HCT116 (cell line): ENCODE results near the gene ABL1. TPM values are rescaled to one million over a fixed set of nuclear protein-coding genes. Genes with fewer than 3 reads are reported as not detected.

ENCODE experiments used
- ATAC-seq: fragments of 200-7000 bp; cut with Tn5 transposase; 2 replicates; pipeline ENCODE4 v1.9.1; 2020; ENCODE audit warnings: mild to moderate bottlenecking, moderate library complexity
- BruUV-seq: library from RNA; stranded (reverse); fragments of 400-500 nt; replicated peaks from 2 replicates; lab custom pipeline; 2021; lab: Mats Ljungman, UMichigan
- CTCF ChIA-PET: fragments of 300-600 bp; sonication (Branson Sonifier 250); formaldehyde crosslinking; loops from one replicate; lab custom pipeline; 2021; ENCODE audit warnings: antibody characterized with exemption; lab: Charles Lee
- POLR2A ChIA-PET: fragments of 300-600, 350-600 bp; sonication (Branson Sonifier 250); formaldehyde crosslinking; loops from one replicate; lab custom pipeline; 2021; ENCODE audit warnings: antibody characterized with exemption; lab: Charles Lee
- RAD21 ChIA-PET, 2 experiments: fragments of 300-600 bp; sonication (Branson Sonifier 250); formaldehyde crosslinking; loops; one replicate each; lab custom pipeline; 2023; ENCODE audit warnings: low total read pairs in 2 of 2; ENCODE audit not compliant: uncharacterized antibody in 2 of 2, unreplicated experiment in 2 of 2, low non-redundant PET in 1 of 2; lab: Charles Lee
- DNase-seq: peaks from one replicate; pipeline ENCODE4 v3.0.0-alpha.2; 2010; ENCODE audit warnings: low read depth, low spot score
- H2AFZ ChIP-seq: fragments of 200-600 bp; shearing (Covaris generic), sonication (generic); 2 replicates; pipeline ENCODE4 v1.6.1; 2017; ENCODE audit warnings: low read depth, mixed run types, mixed read lengths, antibody characterized with exemption, low read length; ENCODE audit not compliant: poor library complexity, severe bottlenecking
- H3K27ac ChIP-seq: 2 replicates; pipeline ENCODE4 v1.5.1; 2012; ENCODE audit warnings: low read depth, low read length
- H3K27me3 ChIP-seq: fragments of 200-600 bp; sonication (generic); 2 replicates; pipeline ENCODE4 v1.6.1; 2016; ENCODE audit warnings: mixed run types, low read length, mixed read lengths; ENCODE audit not compliant: insufficient read depth
- H3K36me3 ChIP-seq, 2 experiments: fragments of 200-500 bp in 1 of 2; fragments of 200-600 bp in 1 of 2; sonication (Bioruptor generic) in 1 of 2; sonication (generic) in 1 of 2; 2 replicates each; pipeline versions ENCODE4 v1.5.1 to v1.6.1; 2014 to 2016; ENCODE audit warnings: low read length in 2 of 2, inconsistent platforms in 1 of 2, mixed read lengths in 1 of 2, mixed run types in 1 of 2; ENCODE audit not compliant: insufficient read depth in 2 of 2, control insufficient read depth in 1 of 2
- H3K4me1 ChIP-seq, 2 experiments: fragments of 200-600 bp in 1 of 2; sonication (generic) in 1 of 2; 2 replicates each; pipeline versions ENCODE4 v1.5.1 to v1.6.1; 2012 to 2017; ENCODE audit warnings: low read length in 2 of 2, inconsistent platforms in 1 of 2, mild to moderate bottlenecking in 1 of 2, mixed read lengths in 1 of 2, mixed run types in 1 of 2, moderate library complexity in 1 of 2; ENCODE audit not compliant: insufficient read depth in 2 of 2, control insufficient read depth in 1 of 2
- H3K4me2 ChIP-seq: fragments of 200-600 bp; sonication (generic); 2 replicates; pipeline ENCODE4 v1.6.1; 2017; ENCODE audit warnings: mixed run types, low read length, mixed read lengths
- H3K4me3 ChIP-seq, 2 experiments: fragments of 200-600 bp in 1 of 2; sonication (generic) in 1 of 2; replicated peaks in 1 of 2; 2 replicates each; pipeline ENCODE4 v1.5.1; 2011 to 2016; ENCODE audit warnings: low read length in 2 of 2, control low read depth in 1 of 2, low read depth in 1 of 2, mild to moderate bottlenecking in 1 of 2, mixed read lengths in 1 of 2, mixed run types in 1 of 2
- H3K79me2 ChIP-seq: fragments of 200-600 bp; sonication (generic); 2 replicates; pipeline ENCODE4 v1.6.1; 2017; ENCODE audit warnings: mild to moderate bottlenecking, mixed run types, low read length, moderate library complexity, mixed read lengths; ENCODE audit not compliant: insufficient read depth
- H3K9ac ChIP-seq: fragments of 200-600 bp; sonication (generic); 2 replicates; pipeline ENCODE4 v1.6.1; 2016; ENCODE audit warnings: low read length, mixed read lengths
- H3K9me2 ChIP-seq: fragments of 200-600 bp; sonication (generic), shearing (Covaris generic); 2 replicates; pipeline ENCODE4 v1.6.1; 2017; ENCODE audit warnings: mixed run types, mild to moderate bottlenecking, moderate library complexity; ENCODE audit not compliant: insufficient read depth
- H3K9me3 ChIP-seq, 2 experiments: fragments of 200-500 bp in 1 of 2; fragments of 200-600 bp in 1 of 2; sonication (Bioruptor generic) in 1 of 2; sonication (generic) in 1 of 2; 2 replicates each; pipeline ENCODE4 v1.6.1; 2014 to 2017; ENCODE audit warnings: low read length in 2 of 2, mixed read lengths in 2 of 2, inconsistent platforms in 1 of 2, low read depth in 1 of 2, mild to moderate bottlenecking in 1 of 2, mixed run types in 1 of 2, moderate library complexity in 1 of 2; ENCODE audit not compliant: control insufficient read depth in 1 of 2, insufficient read depth in 1 of 2
- H4K20me1 ChIP-seq: fragments of 200-600 bp; sonication (generic), shearing (Covaris generic); 2 replicates; pipeline ENCODE4 v1.6.1; 2017; ENCODE audit warnings: mixed run types, mild to moderate bottlenecking, moderate library complexity; ENCODE audit not compliant: insufficient read depth
- CEBPB ChIP-seq: IDR thresholded peaks from 2 replicates; pipeline ENCODE4 v1.6.1; 2012; ENCODE audit warnings: low read depth
- EGR1 ChIP-seq: IDR thresholded peaks from 2 replicates; pipeline ENCODE4 v1.6.1; 2012; ENCODE audit warnings: low read depth
- ELF1 ChIP-seq: IDR thresholded peaks from 2 replicates; pipeline ENCODE4 v1.6.1; 2012; ENCODE audit warnings: low read depth, borderline replicate concordance
- EZH2 ChIP-seq: fragments of 200-600 bp; sonication (generic); IDR thresholded peaks from 2 replicates; pipeline ENCODE4 v1.6.1; 2017; ENCODE audit warnings: antibody characterized with exemption, mixed run types
- EZH2phosphoT487 ChIP-seq: fragments of 200-600 bp; IDR thresholded peaks from 2 replicates; pipeline ENCODE4 v1.6.1; 2018; ENCODE audit warnings: antibody characterized with exemption, borderline replicate concordance
- JUND ChIP-seq: IDR thresholded peaks from 2 replicates; pipeline ENCODE4 v1.6.1; 2012
- POLR2A ChIP-seq: IDR thresholded peaks from 2 replicates; pipeline ENCODE4 v1.7.0; 2011; ENCODE audit warnings: borderline replicate concordance; ENCODE audit not compliant: insufficient read depth, insufficient read length; ENCODE audit errors: extremely low read depth
- SIN3A ChIP-seq: IDR thresholded peaks from 2 replicates; pipeline ENCODE4 v1.6.1; 2012; ENCODE audit warnings: low read depth
- SP1 ChIP-seq: IDR thresholded peaks from 2 replicates; pipeline ENCODE4 v1.6.1; 2012; ENCODE audit warnings: low read depth
- SRF ChIP-seq: IDR thresholded peaks from 2 replicates; pipeline ENCODE4 v1.6.1; 2012; ENCODE audit warnings: low read depth
- TCF7L2 ChIP-seq: IDR thresholded peaks from 2 replicates; pipeline ENCODE4 v1.7.0; 2011; ENCODE audit warnings: borderline replicate concordance, inconsistent platforms; ENCODE audit not compliant: insufficient read depth, insufficient read length; ENCODE audit errors: extremely low read depth
- ZFX ChIP-seq: fragments of 450-650 bp; IDR thresholded peaks from 2 replicates; pipeline ENCODE4 v1.6.1; 2017
- ZNF274 ChIP-seq: fragments of 200-500 bp; sonication (Bioruptor generic); IDR thresholded peaks from 2 replicates; pipeline ENCODE4 v1.6.1; 2014; ENCODE audit warnings: mild to moderate bottlenecking, low read depth, low read length, inconsistent platforms
- intact Hi-C: fragments of 100-400 bp; cut with micrococcal nuclease; formaldehyde crosslinking; loops from 2 replicates; pipeline ENCODE4 v1.10.0; 2022
- total RNA-seq: library from RNA; stranded (reverse); gene quantifications from one replicate; pipeline ENCODE4 v1.2.1, GENCODE V29; 2021; ENCODE audit not compliant: unreplicated experiment
- TF ChIP-seq, protein P1 (sequence below): IDR thresholded peaks from 2 replicates; pipeline ENCODE4 v1.6.1; 2011; ENCODE audit warnings: mild to moderate bottlenecking, low read length, moderate library complexity; ENCODE audit not compliant: insufficient replicate concordance; ENCODE audit errors: extremely low read depth
- TF ChIP-seq, protein P2 (sequence below), 3 experiments: fragments of 200-600 bp in 1 of 3; sonication (generic) in 1 of 3; IDR thresholded peaks in 2 of 3; conservative IDR thresholded peaks in 1 of 3; 2 replicates each; pipeline ENCODE4 v1.5.1; 2012 to 2017; ENCODE audit warnings: low read depth in 2 of 3, low read length in 2 of 3, antibody characterized with exemption in 1 of 3, borderline replicate concordance in 1 of 3, control low read depth in 1 of 3, mild to moderate bottlenecking in 1 of 3, mixed read lengths in 1 of 3, mixed run types in 1 of 3, moderate library complexity in 1 of 3; ENCODE audit not compliant: insufficient read depth in 1 of 3
- TF ChIP-seq, protein P3 (sequence below): IDR thresholded peaks from 2 replicates; pipeline ENCODE4 v1.6.1; 2012

ABL1 gene
- total RNA-seq, 1 experiment from 2014 or later: 54.7 TPM

DNA sequence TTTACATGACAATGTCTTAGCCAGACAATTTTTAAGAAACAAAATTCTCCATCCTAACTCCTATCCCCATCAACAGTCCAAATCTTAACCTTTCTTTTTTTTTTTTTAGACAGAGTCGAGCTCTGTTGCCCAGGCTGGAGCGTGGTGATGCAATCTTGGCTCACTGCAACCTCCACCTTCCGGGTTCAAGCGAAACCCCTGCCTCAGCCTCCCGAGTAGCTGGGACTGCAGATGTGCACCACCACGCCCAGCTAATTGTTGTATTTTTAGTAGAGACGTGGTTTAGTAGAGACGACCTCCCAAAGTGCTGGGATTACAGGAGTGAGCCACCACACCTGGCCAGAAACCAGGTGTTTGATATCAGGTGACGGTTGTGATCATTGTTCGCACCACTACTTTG, 10.2 kb downstream of the ABL1 start:
- H2AFZ ChIP-seq: no peak overlapping the region
- TF ChIP-seq ZFX (no peak), SIN3A (no peak), EZH2phosphoT487 (no peak), SRF (no peak), EGR1 (no peak), CEBPB (no peak), JUND (no peak), ELF1 (no peak), SP1 (no peak), POLR2A (no peak), EZH2 (no peak), ZNF274 (no peak), TCF7L2 (no peak)
- TF ChIP-seq, protein P1, sequence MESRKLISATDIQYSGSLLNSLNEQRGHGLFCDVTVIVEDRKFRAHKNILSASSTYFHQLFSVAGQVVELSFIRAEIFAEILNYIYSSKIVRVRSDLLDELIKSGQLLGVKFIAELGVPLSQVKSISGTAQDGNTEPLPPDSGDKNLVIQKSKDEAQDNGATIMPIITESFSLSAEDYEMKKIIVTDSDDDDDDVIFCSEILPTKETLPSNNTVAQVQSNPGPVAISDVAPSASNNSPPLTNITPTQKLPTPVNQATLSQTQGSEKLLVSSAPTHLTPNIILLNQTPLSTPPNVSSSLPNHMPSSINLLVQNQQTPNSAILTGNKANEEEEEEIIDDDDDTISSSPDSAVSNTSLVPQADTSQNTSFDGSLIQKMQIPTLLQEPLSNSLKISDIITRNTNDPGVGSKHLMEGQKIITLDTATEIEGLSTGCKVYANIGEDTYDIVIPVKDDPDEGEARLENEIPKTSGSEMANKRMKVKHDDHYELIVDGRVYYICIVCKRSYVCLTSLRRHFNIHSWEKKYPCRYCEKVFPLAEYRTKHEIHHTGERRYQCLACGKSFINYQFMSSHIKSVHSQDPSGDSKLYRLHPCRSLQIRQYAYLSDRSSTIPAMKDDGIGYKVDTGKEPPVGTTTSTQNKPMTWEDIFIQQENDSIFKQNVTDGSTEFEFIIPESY: no peak
- TF ChIP-seq, protein P2, sequence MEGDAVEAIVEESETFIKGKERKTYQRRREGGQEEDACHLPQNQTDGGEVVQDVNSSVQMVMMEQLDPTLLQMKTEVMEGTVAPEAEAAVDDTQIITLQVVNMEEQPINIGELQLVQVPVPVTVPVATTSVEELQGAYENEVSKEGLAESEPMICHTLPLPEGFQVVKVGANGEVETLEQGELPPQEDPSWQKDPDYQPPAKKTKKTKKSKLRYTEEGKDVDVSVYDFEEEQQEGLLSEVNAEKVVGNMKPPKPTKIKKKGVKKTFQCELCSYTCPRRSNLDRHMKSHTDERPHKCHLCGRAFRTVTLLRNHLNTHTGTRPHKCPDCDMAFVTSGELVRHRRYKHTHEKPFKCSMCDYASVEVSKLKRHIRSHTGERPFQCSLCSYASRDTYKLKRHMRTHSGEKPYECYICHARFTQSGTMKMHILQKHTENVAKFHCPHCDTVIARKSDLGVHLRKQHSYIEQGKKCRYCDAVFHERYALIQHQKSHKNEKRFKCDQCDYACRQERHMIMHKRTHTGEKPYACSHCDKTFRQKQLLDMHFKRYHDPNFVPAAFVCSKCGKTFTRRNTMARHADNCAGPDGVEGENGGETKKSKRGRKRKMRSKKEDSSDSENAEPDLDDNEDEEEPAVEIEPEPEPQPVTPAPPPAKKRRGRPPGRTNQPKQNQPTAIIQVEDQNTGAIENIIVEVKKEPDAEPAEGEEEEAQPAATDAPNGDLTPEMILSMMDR (IDR thresholded peaks at IDR 0.05 in 2 of 3, conservative IDR thresholded peaks at IDR 0.05 in 1 of 3; ENCODE audit: borderline replicate concordance in 1 of 3, insufficient read depth in 1 of 3, low read depth in 2 of 3, low read length in 2 of 3): no peak
- TF ChIP-seq, protein P3, sequence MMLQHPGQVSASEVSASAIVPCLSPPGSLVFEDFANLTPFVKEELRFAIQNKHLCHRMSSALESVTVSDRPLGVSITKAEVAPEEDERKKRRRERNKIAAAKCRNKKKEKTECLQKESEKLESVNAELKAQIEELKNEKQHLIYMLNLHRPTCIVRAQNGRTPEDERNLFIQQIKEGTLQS: no peak
- CTCF ChIA-PET: interaction anchor here (0.9 kb wide), 1 partner anchor 17 kb away, joined by 3 read pairs; no protein-coding TSS in a partner anchor
- H4K20me1 ChIP-seq: peaks cover 8% of the 10 kb centered on the region; the same call in 1 of the 2 replicates
- peaks cover 100% of the 10 kb centered on the region for H3K79me2 ChIP-seq
- RAD21 ChIA-PET: no interaction called here
- no peak overlapping the region for H3K4me3 ChIP-seq
- peaks cover 41 to 45% of the 10 kb centered on the region in 2 experiments for H3K4me1 ChIP-seq
- ATAC-seq: no peak
- H3K27ac ChIP-seq: no peak overlapping the region
- no TSS peak for BruUV-seq
- no peaks in the 10 kb centered on the region for H3K27me3 ChIP-seq
- POLR2A ChIA-PET: no interaction called here
- H3K9ac ChIP-seq: no peak overlapping the region
- DNase-seq: no peak
- H3K4me2 ChIP-seq: peak overlapping the region; percentile 60; the same call in 1 of the 2 replicates
- no peaks in the 10 kb centered on the region for H3K9me2 ChIP-seq
- intact Hi-C loops: loop anchor here (5.0 kb wide), 2 partner anchors 73 to 133 kb away; no protein-coding TSS in a partner anchor
- no peaks in the 10 kb centered on the region for H3K36me3 ChIP-seq
- H3K9me3 ChIP-seq: no peaks in the 10 kb centered on the region
